HK-2 (cell line): ENCODE results near the gene FAM107B.
A peak's percentile ranks its signal among the peaks of the same experiment; 100 is the strongest.
"Not testable (repeated sequence)": the region's sequence is repeated elsewhere in the genome, so short reads cannot be mapped to it uniquely, and the experiment has no call there.

Experiments used
- DNase-seq: peaks from one replicate; pipeline ENCODE4 v3.0.0-alpha.2; 2018; ENCODE audit not compliant: unreplicated experiment

Gene FAM107B

GRCh38 chr10:14602807-14603533 is 171.7 kb downstream of the FAM107B start:
- DNase-seq: no peak

- DNase-seq: peak; percentile 56
Measured at GRCh38 chr10:14601872-14602725, 172.6 kb downstream of the FAM107B start.

- DNase-seq: no peak
Measured at GRCh38 chr10:14601326-14601725, 173.4 kb downstream of the FAM107B start.

- DNase-seq: no peak
Measured at GRCh38 chr10:14600065-14600464, 174.6 kb downstream of the FAM107B start.

- no peak for DNase-seq
Measured at GRCh38 chr10:14598809-14599764, 175.6 kb downstream of the FAM107B start.

GRCh38 chr10:14595526-14596182 is 179.0 kb downstream of the FAM107B start:
- no peak for DNase-seq

- DNase-seq: no peak
Measured at GRCh38 chr10:14594878-14595525, 179.7 kb downstream of the FAM107B start.

- DNase-seq: no peak
Measured at GRCh38 chr10:14593806-14594205, 180.9 kb downstream of the FAM107B start.

- no peak for DNase-seq
Measured at GRCh38 chr10:14592566-14592965, 182.1 kb downstream of the FAM107B start.

- DNase-seq: no peak
Measured at GRCh38 chr10:14592026-14592425, 182.7 kb downstream of the FAM107B start.

- DNase-seq: not testable (repeated sequence)
Measured at GRCh38 chr10:14588938-14589294, 185.8 kb downstream of the FAM107B start.

- no peak for DNase-seq
Measured at GRCh38 chr10:14588084-14588937, 186.4 kb downstream of the FAM107B start.

GRCh38 chr10:14587540-14588083 is 187.1 kb downstream of the FAM107B start:
- DNase-seq: no peak

- no peak for DNase-seq
Measured at GRCh38 chr10:14586901-14587300, 187.8 kb downstream of the FAM107B start.

- DNase-seq: no peak
Measured at GRCh38 chr10:14585287-14586193, 189.2 kb downstream of the FAM107B start.

GRCh38 chr10:14584661-14585060 is 190.0 kb downstream of the FAM107B start:
- DNase-seq: no peak

GRCh38 chr10:14583967-14584366 is 190.7 kb downstream of the FAM107B start:
- no peak for DNase-seq

GRCh38 chr10:14583252-14583651 is 191.4 kb downstream of the FAM107B start:
- DNase-seq: no peak
